Sigmoid colon (tissue), 3 donors: ENCODE data around the gene EIF4G3.

Experiments
- POLR2A ChIP-seq, 2 donors: fragments of 450-650 bp; IDR thresholded peaks; one replicate each; pipeline ENCODE4 v1.6.1; 2016; ENCODE audit warnings: antibody characterized with exemption in 2 of 2, mild to moderate bottlenecking in 2 of 2, moderate library complexity in 2 of 2
- TF ChIP-seq, protein P1 (sequence below), 4 experiments: fragments of 450-650 bp in 3 of 4; fragments of 200-600 bp in 1 of 4; IDR thresholded peaks; one replicate each; pipeline ENCODE4 v1.5.1; 2016 to 2019; ENCODE audit warnings: antibody characterized with exemption in 4 of 4, mild to moderate bottlenecking in 3 of 4, moderate library complexity in 2 of 4

DNA sequence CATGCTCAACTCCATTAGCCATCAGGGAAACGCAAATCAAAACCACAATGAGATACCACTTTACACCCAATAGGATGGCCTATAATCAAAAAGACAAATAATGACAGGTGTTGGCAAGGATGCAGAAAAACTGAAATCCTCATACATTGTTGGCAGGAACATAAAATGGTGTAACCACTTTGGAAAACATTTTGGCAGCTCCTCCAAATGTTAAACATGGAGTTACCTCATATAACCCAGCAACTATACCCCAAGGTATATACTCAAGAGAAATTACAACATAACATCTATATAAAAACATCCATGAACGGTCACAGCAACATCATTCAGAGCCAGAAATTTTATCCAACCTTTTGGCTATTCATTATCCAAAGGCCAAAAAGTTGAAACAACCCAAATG, 11.6 kb downstream of the EIF4G3 start:
- TF ChIP-seq, protein P1, sequence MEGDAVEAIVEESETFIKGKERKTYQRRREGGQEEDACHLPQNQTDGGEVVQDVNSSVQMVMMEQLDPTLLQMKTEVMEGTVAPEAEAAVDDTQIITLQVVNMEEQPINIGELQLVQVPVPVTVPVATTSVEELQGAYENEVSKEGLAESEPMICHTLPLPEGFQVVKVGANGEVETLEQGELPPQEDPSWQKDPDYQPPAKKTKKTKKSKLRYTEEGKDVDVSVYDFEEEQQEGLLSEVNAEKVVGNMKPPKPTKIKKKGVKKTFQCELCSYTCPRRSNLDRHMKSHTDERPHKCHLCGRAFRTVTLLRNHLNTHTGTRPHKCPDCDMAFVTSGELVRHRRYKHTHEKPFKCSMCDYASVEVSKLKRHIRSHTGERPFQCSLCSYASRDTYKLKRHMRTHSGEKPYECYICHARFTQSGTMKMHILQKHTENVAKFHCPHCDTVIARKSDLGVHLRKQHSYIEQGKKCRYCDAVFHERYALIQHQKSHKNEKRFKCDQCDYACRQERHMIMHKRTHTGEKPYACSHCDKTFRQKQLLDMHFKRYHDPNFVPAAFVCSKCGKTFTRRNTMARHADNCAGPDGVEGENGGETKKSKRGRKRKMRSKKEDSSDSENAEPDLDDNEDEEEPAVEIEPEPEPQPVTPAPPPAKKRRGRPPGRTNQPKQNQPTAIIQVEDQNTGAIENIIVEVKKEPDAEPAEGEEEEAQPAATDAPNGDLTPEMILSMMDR (IDR thresholded peaks at IDR 0.05), result no peak
- TF ChIP-seq POLR2A (IDR thresholded peaks at IDR 0.05), result no peak
